ENCODE measurements around the gene HSD17B3. TPM values are rescaled to one million over a fixed set of nuclear protein-coding genes. Genes with fewer than 3 reads are reported as not detected.

HSD17B3 gene
- total and polyA plus RNA-seq, 10 of the 15 experiments (the other 5 are each of a cell fraction or from before 2014, with no cell fraction given) = not detected

- TF ChIP-seq ZBTB4 (CRISPR knock-in tag; IDR thresholded peaks at IDR 0.05) = no peak
- no peak for TF ChIP-seq SKIL (IDR thresholded peaks at IDR 0.05; ENCODE audit: low read depth, poor library complexity, severe bottlenecking)
- no peak for TF ChIP-seq FOS (IDR thresholded peaks at IDR 0.05; ENCODE audit: borderline replicate concordance, extremely low read depth, insufficient read length)
- TF ChIP-seq E2F8 (IDR thresholded peaks at IDR 0.05; ENCODE audit: low read depth, partially characterized antibody) = no peak
- no peak for TF ChIP-seq RBBP5 (conservative IDR thresholded peaks at IDR 0.05)
- no peak for TF ChIP-seq HCFC1 (IDR thresholded peaks at IDR 0.05; ENCODE audit: low read length)
Measured at GRCh38 chr9:96216583-96216982, 85.4 kb downstream of the HSD17B3 start (continued).
